GM23248 (cell line): ENCODE measurements around the gene ZSCAN10.

ENCODE experiments used
- EZH2 ChIP-seq: fragments of 200-600 bp; sonication (generic); IDR thresholded peaks from 2 replicates; pipeline ENCODE4 v1.6.1; 2018; ENCODE audit warnings: antibody characterized with exemption, mild to moderate bottlenecking; ENCODE audit not compliant: insufficient read depth, poor library complexity, severe bottlenecking
- EZH2phosphoT487 ChIP-seq: fragments of 200-600 bp; sonication (generic); IDR thresholded peaks from 2 replicates; pipeline ENCODE4 v1.6.1; 2018; ENCODE audit warnings: antibody characterized with exemption, moderate library complexity, mild to moderate bottlenecking, low read depth; ENCODE audit not compliant: insufficient read depth

GRCh38 chr16:3119286-3119685 lies 20.2 kb upstream of the ZSCAN10 start:
- TF ChIP-seq EZH2 (no peak), EZH2phosphoT487 (no peak)
